ENCODE measurements around the gene HP.
"Not testable (repeated sequence)": the region's sequence is repeated elsewhere in the genome, so short reads cannot be mapped to it uniquely, and the experiment has no call there.

The HP gene

GRCh38 chr16:72043058-72043457 lies 11.2 kb upstream of the HP start:
- DNase-seq (ENCODE audit: low read depth in 4 of 4, low spot score in 1 of 4), result no peak

- DNase-seq (ENCODE audit: low read depth in 4 of 4, low spot score in 1 of 4), result no peak
Observed at GRCh38 chr16:72043539-72043938, 10.8 kb upstream of the HP start.

GRCh38 chr16:72044296-72044695 lies 10.0 kb upstream of the HP start:
- no peak for DNase-seq (ENCODE audit: low read depth in 4 of 4, low spot score in 1 of 4)

GRCh38 chr16:72044825-72045359 lies 9.4 kb upstream of the HP start:
- no peak for DNase-seq (ENCODE audit: low read depth in 4 of 4, low spot score in 1 of 4)

GRCh38 chr16:72049110-72049509 lies 5.2 kb upstream of the HP start:
- no peak for DNase-seq (ENCODE audit: low read depth in 4 of 4, low spot score in 1 of 4)

GRCh38 chr16:72050769-72051464 lies 3.4 kb upstream of the HP start:
- DNase-seq (ENCODE audit: low read depth in 4 of 4, low spot score in 1 of 4), result no peak

GRCh38 chr16:72051818-72052217 lies 2.5 kb upstream of the HP start:
- DNase-seq (ENCODE audit: low read depth in 4 of 4, low spot score in 1 of 4), result no peak

- no peak for DNase-seq (ENCODE audit: low read depth in 4 of 4, low spot score in 1 of 4)
Observed at GRCh38 chr16:72055911-72056310, 1.6 kb downstream of the HP start.

- not testable (repeated sequence) for DNase-seq (ENCODE audit: low read depth in 4 of 4, low spot score in 1 of 4)
Observed at GRCh38 chr16:72057313-72057712, 3.0 kb downstream of the HP start.

- not testable (repeated sequence) for DNase-seq (ENCODE audit: low read depth in 4 of 4, low spot score in 1 of 4)
Observed at GRCh38 chr16:72059060-72059459, 4.8 kb downstream of the HP start.

- no peak for DNase-seq (ENCODE audit: low read depth in 4 of 4, low spot score in 1 of 4)
Observed at GRCh38 chr16:72060405-72060804, 6.1 kb downstream of the HP start.

GRCh38 chr16:72061564-72061963 lies 7.3 kb downstream of the HP start:
- DNase-seq (ENCODE audit: low read depth in 4 of 4, low spot score in 1 of 4), result no peak

GRCh38 chr16:72064361-72064894 lies 10.1 kb downstream of the HP start:
- no peak for DNase-seq (ENCODE audit: low read depth in 4 of 4, low spot score in 1 of 4)

- no peak for DNase-seq (ENCODE audit: low read depth in 4 of 4, low spot score in 1 of 4)
Observed at GRCh38 chr16:72066747-72067146, 12.4 kb downstream of the HP start.

- DNase-seq (ENCODE audit: low read depth in 4 of 4, low spot score in 1 of 4), result no peak
Observed at GRCh38 chr16:72068930-72069329, 14.6 kb downstream of the HP start.

GRCh38 chr16:72072514-72073342 lies 18.4 kb downstream of the HP start:
- no peak for DNase-seq (ENCODE audit: low read depth in 4 of 4, low spot score in 1 of 4)

- no peak for DNase-seq (ENCODE audit: low read depth in 4 of 4, low spot score in 1 of 4)
Observed at GRCh38 chr16:72073560-72074230, 19.4 kb downstream of the HP start.

GRCh38 chr16:72075067-72075466 lies 20.8 kb downstream of the HP start:
- not testable (repeated sequence) for DNase-seq (ENCODE audit: low read depth in 4 of 4, low spot score in 1 of 4)

- not testable (repeated sequence) for DNase-seq (ENCODE audit: low read depth in 4 of 4, low spot score in 1 of 4)
Observed at GRCh38 chr16:72076991-72077706, 22.8 kb downstream of the HP start.

- DNase-seq (ENCODE audit: low read depth in 4 of 4, low spot score in 1 of 4), result no peak
Observed at GRCh38 chr16:72083778-72084404, 29.6 kb downstream of the HP start.
